Parathyroid adenoma (tissue), 2 donors: Measurements from ENCODE around the gene SLC5A3.

Experiments used
- H2AFZ ChIP-seq: fragments of 300-600 bp; sonication (generic); one replicate; pipeline ENCODE4 v1.7.0; 2017; ENCODE audit warnings: antibody characterized with exemption, mild to moderate bottlenecking
- H3K27ac ChIP-seq: fragments of 300-600 bp; sonication (generic); one replicate; pipeline ENCODE4 v1.7.0; 2017
- H3K27me3 ChIP-seq: fragments of 300-600 bp; sonication (generic); one replicate; pipeline ENCODE4 v1.7.0; 2017; ENCODE audit warnings: low read length; ENCODE audit not compliant: control insufficient read depth, insufficient read depth
- H3K36me3 ChIP-seq: fragments of 300-600 bp; sonication (generic); one replicate; pipeline ENCODE4 v1.7.0; 2017; ENCODE audit warnings: low read length; ENCODE audit not compliant: control insufficient read depth, insufficient read depth
- H3K4me1 ChIP-seq: fragments of 300-600 bp; sonication (generic); one replicate; pipeline ENCODE4 v1.7.0; 2017; ENCODE audit warnings: control low read depth
- H3K4me2 ChIP-seq: fragments of 300-600 bp; sonication (generic); one replicate; pipeline ENCODE4 v1.7.0; 2017; ENCODE audit warnings: low read length
- H3K4me3 ChIP-seq: fragments of 300-600 bp; sonication (generic); one replicate; pipeline ENCODE4 v1.7.0; 2017; ENCODE audit warnings: low read depth, low read length
- H3K79me2 ChIP-seq: fragments of 300-600 bp; sonication (generic); one replicate; pipeline ENCODE4 v1.7.0; 2017; ENCODE audit warnings: control low read depth
- H3K9ac ChIP-seq: fragments of 300-600 bp; sonication (generic); one replicate; pipeline ENCODE4 v1.7.0; 2017; ENCODE audit warnings: mild to moderate bottlenecking
- H3K9me3 ChIP-seq: fragments of 300-600 bp; sonication (generic); one replicate; pipeline ENCODE4 v1.7.0; 2017; ENCODE audit warnings: low read length; ENCODE audit not compliant: control insufficient read depth
- CTCF ChIP-seq: fragments of 300-600 bp; sonication (generic); IDR thresholded peaks from one replicate; pipeline ENCODE4 v1.7.0; 2017; ENCODE audit warnings: antibody characterized with exemption, mild to moderate bottlenecking
- donor health status: primary hyperparathyroidism.

Gene SLC5A3

GRCh38 chr21:34091607-34092006 lies 18.2 kb downstream of the SLC5A3 start:
- Histone ChIP-seq H3K9me3 (no peaks in the 10 kb centered on the region), H3K4me2 (no peak overlapping the region), H3K27me3 (no peaks in the 10 kb centered on the region), H3K9ac (no peak overlapping the region), H3K4me3 (no peak overlapping the region), H3K36me3 (no peaks in the 10 kb centered on the region), H3K4me1 (peaks cover 6% of the 10 kb centered on the region), H3K27ac (no peak overlapping the region), H2AFZ (no peak overlapping the region), H3K79me2 (peaks cover 6% of the 10 kb centered on the region)
- no peak for TF ChIP-seq CTCF

DNA sequence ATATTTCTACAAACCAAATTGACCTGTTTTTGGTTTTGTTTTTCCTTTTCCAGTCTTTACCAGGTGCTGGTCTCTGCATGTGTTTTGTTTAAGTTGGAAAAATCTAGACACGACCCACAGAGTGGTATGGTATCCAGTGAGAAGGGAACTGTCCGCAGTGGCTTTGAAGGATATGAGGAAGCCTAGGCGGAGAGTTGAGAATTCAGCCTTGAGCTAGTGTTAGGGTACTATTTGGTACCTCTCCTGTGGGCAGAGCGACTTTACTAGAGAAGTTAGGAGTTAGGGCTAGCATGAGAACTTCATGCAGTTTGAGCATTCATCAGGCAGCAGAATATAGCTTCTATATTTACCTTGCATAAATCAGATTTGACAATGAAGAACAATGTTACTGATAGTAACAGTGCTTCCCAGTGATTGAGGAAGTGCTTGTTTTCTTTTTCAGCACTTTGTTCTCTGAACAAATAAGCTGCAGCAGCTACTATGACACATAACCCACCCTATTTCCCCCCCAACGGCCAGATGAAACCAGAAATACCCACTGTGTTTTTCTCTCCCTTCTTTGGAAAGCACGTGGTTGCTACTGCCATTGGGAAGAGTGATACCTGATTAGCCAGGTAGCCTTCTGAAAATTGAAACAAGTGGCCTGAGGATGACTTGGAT lies 19.0 kb downstream of the SLC5A3 start:
- Histone ChIP-seq H3K9me3 (no peaks in the 10 kb centered on the region), H3K27ac (no peak overlapping the region), H3K9ac (no peak overlapping the region), H3K4me2 (no peak overlapping the region), H2AFZ (no peak overlapping the region), H3K27me3 (no peaks in the 10 kb centered on the region), H3K36me3 (no peaks in the 10 kb centered on the region), H3K4me3 (no peak overlapping the region), H3K4me1 (no peaks in the 10 kb centered on the region), H3K79me2 (peaks cover 6% of the 10 kb centered on the region)
- no peak for TF ChIP-seq CTCF

DNA sequence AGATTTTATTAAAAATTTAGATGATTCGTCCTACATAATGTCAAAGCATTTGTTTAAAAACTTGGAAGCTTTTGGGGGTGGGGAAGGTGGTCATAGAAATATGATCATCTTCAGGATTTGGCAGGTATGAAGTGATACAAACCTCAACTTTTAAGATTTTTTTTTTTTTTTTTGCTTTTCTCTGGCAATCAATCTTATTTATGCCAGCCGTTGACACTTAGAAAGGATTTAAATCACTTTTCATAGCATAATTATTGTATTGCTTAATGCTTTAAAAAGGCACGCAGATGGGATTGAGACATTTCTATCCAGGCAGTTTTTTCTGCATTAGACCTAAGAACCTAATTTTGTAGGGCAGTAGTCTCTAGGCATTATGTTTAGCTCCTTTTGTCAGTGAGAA lies 19.7 kb downstream of the SLC5A3 start:
- Histone ChIP-seq H3K27ac (no peak overlapping the region), H3K4me3 (no peak overlapping the region), H3K4me1 (no peaks in the 10 kb centered on the region), H3K9ac (no peak overlapping the region), H3K79me2 (peaks cover 6% of the 10 kb centered on the region), H3K36me3 (no peaks in the 10 kb centered on the region), H3K4me2 (no peak overlapping the region), H2AFZ (no peak overlapping the region), H3K27me3 (no peaks in the 10 kb centered on the region), H3K9me3 (no peaks in the 10 kb centered on the region)
- TF ChIP-seq CTCF, result no peak

- Histone ChIP-seq H3K4me2 (no peak overlapping the region), H3K9ac (no peak overlapping the region), H2AFZ (no peak overlapping the region), H3K9me3 (no peaks in the 10 kb centered on the region), H3K27ac (no peak overlapping the region), H3K36me3 (no peaks in the 10 kb centered on the region), H3K4me3 (no peak overlapping the region), H3K4me1 (no peaks in the 10 kb centered on the region), H3K27me3 (no peaks in the 10 kb centered on the region), H3K79me2 (peaks cover 6% of the 10 kb centered on the region)
- TF ChIP-seq CTCF, result no peak
These were observed 21.6 kb downstream of the SLC5A3 start for GRCh38 chr21:34094949-34095348.

DNA sequence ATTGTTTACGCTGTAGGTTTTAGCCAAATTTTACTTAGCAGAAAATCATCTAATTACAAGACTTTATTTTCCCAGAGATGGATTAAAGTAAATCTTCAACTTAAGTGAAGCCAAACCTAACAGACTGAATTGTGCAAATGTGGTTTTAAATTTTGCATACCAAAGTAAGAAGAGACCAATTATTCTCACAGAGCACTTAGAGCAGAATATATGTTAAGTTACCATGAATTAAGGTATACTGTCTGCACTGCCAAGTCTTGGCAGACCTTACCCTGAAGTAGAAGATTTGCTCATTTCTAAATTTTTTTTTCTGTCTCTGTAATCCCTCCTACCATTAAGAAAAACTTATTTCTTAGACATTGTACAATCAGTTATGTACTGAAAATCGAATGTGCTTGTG lies 24.1 kb downstream of the SLC5A3 start:
- TF ChIP-seq CTCF, result no peak
- Histone ChIP-seq H3K79me2 (peaks cover 10% of the 10 kb centered on the region), H3K27ac (no peak overlapping the region), H3K36me3 (no peaks in the 10 kb centered on the region), H3K9me3 (no peaks in the 10 kb centered on the region), H3K4me1 (no peaks in the 10 kb centered on the region), H3K9ac (no peak overlapping the region), H3K4me2 (no peak overlapping the region), H2AFZ (no peak overlapping the region), H3K27me3 (no peaks in the 10 kb centered on the region), H3K4me3 (no peak overlapping the region)
